Activated T-helper 17 cell treated with anti-CD3 and anti-CD28 coated beads, Interleukin-2, amount 50 U/mL, for 72 hours (primary cell): ENCODE measurements around the gene RAB6D. TPM values are rescaled to one million over a fixed set of nuclear protein-coding genes. Genes with fewer than 3 reads are reported as not detected.
"Not testable (repeated sequence)": the region's sequence is repeated elsewhere in the genome, so short reads cannot be mapped to it uniquely, and the experiment has no call there.

Experiments
- ATAC-seq: fragments of 150-1000 bp; cut with Tn5 transposase; replicated peaks from 2 replicates; pipeline ENCODE4 v1.10.0; 2021; ENCODE audit warnings: mild to moderate bottlenecking, moderate library complexity
- H3K27ac Mint-ChIP-seq: one replicate; pipeline ENCODE4 v1.8.0; 2022; ENCODE audit warnings: mixed read lengths
- H3K27me3 Mint-ChIP-seq: one replicate; pipeline ENCODE4 v1.8.0; 2022; ENCODE audit warnings: mixed read lengths
- H3K36me3 Mint-ChIP-seq: one replicate; pipeline ENCODE4 v1.8.0; 2022; ENCODE audit warnings: low read depth, mild to moderate bottlenecking, mixed read lengths
- H3K4me1 Mint-ChIP-seq: one replicate; pipeline ENCODE4 v1.8.0; 2022; ENCODE audit warnings: mixed read lengths
- H3K4me3 Mint-ChIP-seq: one replicate; pipeline ENCODE4 v1.8.0; 2022; ENCODE audit warnings: mild to moderate bottlenecking, mixed read lengths
- H3K9me3 Mint-ChIP-seq: one replicate; pipeline ENCODE4 v1.8.0; 2022; ENCODE audit warnings: mixed read lengths
- total RNA-seq, 2 donors: library from RNA; stranded (reverse); gene quantifications; one replicate each; pipeline ENCODE4 v1.2.3, GENCODE V29; 2022

The RAB6D gene
- total RNA-seq, 2 donors from 2014 or later, result not detected

- not testable (repeated sequence) for H3K27ac Mint-ChIP-seq, ATAC-seq, H3K36me3 Mint-ChIP-seq, H3K27me3 Mint-ChIP-seq, H3K4me3 Mint-ChIP-seq, H3K9me3 Mint-ChIP-seq, H3K4me1 Mint-ChIP-seq
Measured at GRCh38 chr2:131390495-131391130, 26.6 kb upstream of the RAB6D start.

- Mint-ChIP-seq H3K9me3 (no peaks in the 10 kb centered on the region), H3K4me1 (no peaks in the 10 kb centered on the region), H3K36me3 (no peaks in the 10 kb centered on the region), H3K4me3 (no peak overlapping the region), H3K27me3 (peaks cover 6% of the 10 kb centered on the region), H3K27ac (no peak overlapping the region)
- no peak for ATAC-seq
Measured at GRCh38 chr2:131389657-131390056, 25.7 kb upstream of the RAB6D start.

- ATAC-seq, result not testable (repeated sequence)
Measured at GRCh38 chr2:131388834-131389233, 24.9 kb upstream of the RAB6D start.

GRCh38 chr2:131373111-131373510 lies 9.1 kb upstream of the RAB6D start:
- not testable (repeated sequence) for ATAC-seq, H3K9me3 Mint-ChIP-seq

More at GRCh38 chr2:131388834-131389233, 24.9 kb upstream of the RAB6D start:
- H3K4me3 Mint-ChIP-seq, H3K27ac Mint-ChIP-seq, H3K9me3 Mint-ChIP-seq, H3K4me1 Mint-ChIP-seq, H3K36me3 Mint-ChIP-seq, H3K27me3 Mint-ChIP-seq: not testable (repeated sequence)

GRCh38 chr2:131369954-131370353 lies 6.0 kb upstream of the RAB6D start:
- no peaks in the 10 kb centered on the region for H3K36me3 Mint-ChIP-seq
- H3K27me3 Mint-ChIP-seq, result peaks cover 15% of the 10 kb centered on the region
- no peaks in the 10 kb centered on the region for H3K9me3 Mint-ChIP-seq
- no peak overlapping the region for H3K27ac Mint-ChIP-seq
- H3K4me3 Mint-ChIP-seq, result no peak overlapping the region
- no peaks in the 10 kb centered on the region for H3K4me1 Mint-ChIP-seq
- no peak for ATAC-seq

More at GRCh38 chr2:131373111-131373510, 9.1 kb upstream of the RAB6D start:
- not testable (repeated sequence) for H3K36me3 Mint-ChIP-seq, H3K27me3 Mint-ChIP-seq, H3K4me1 Mint-ChIP-seq, H3K27ac Mint-ChIP-seq, H3K4me3 Mint-ChIP-seq

GRCh38 chr2:131368493-131369066 lies 4.6 kb upstream of the RAB6D start:
- not testable (repeated sequence) for H3K36me3 Mint-ChIP-seq, H3K27ac Mint-ChIP-seq, H3K4me3 Mint-ChIP-seq, H3K9me3 Mint-ChIP-seq, H3K4me1 Mint-ChIP-seq, ATAC-seq
- H3K27me3 Mint-ChIP-seq, result peaks cover 24% of the 10 kb centered on the region

GRCh38 chr2:131367352-131367751 lies 3.4 kb upstream of the RAB6D start:
- H3K36me3 Mint-ChIP-seq, result no peaks in the 10 kb centered on the region
- ATAC-seq, result no peak
- no peaks in the 10 kb centered on the region for H3K9me3 Mint-ChIP-seq
- H3K4me1 Mint-ChIP-seq, result peaks cover 4% of the 10 kb centered on the region
- H3K27ac Mint-ChIP-seq, result no peak overlapping the region
- H3K27me3 Mint-ChIP-seq, result peaks cover 25% of the 10 kb centered on the region
- H3K4me3 Mint-ChIP-seq, result no peak overlapping the region

GRCh38 chr2:131366643-131367042 lies 2.7 kb upstream of the RAB6D start:
- Mint-ChIP-seq H3K9me3 (no peaks in the 10 kb centered on the region), H3K4me3 (no peak overlapping the region), H3K4me1 (peaks cover 4% of the 10 kb centered on the region), H3K27ac (no peak overlapping the region), H3K27me3 (peaks cover 25% of the 10 kb centered on the region), H3K36me3 (no peaks in the 10 kb centered on the region)
- no peak for ATAC-seq

- Mint-ChIP-seq H3K4me3 (no peak overlapping the region), H3K36me3 (no peaks in the 10 kb centered on the region), H3K9me3 (no peaks in the 10 kb centered on the region), H3K27ac (no peak overlapping the region), H3K4me1 (peaks cover 4% of the 10 kb centered on the region), H3K27me3 (peaks cover 29% of the 10 kb centered on the region)
- ATAC-seq, result no peak
Measured at GRCh38 chr2:131365452-131365851, 1.5 kb upstream of the RAB6D start.

- H3K4me1 Mint-ChIP-seq, H3K9me3 Mint-ChIP-seq, H3K4me3 Mint-ChIP-seq, H3K36me3 Mint-ChIP-seq, ATAC-seq, H3K27ac Mint-ChIP-seq: not testable (repeated sequence)
- H3K27me3 Mint-ChIP-seq, result peaks cover 35% of the 10 kb centered on the region
Measured at GRCh38 chr2:131363213-131363612, 755 bp downstream of the RAB6D start.

- not testable (repeated sequence) for H3K36me3 Mint-ChIP-seq, H3K27ac Mint-ChIP-seq, ATAC-seq, H3K4me3 Mint-ChIP-seq, H3K9me3 Mint-ChIP-seq, H3K4me1 Mint-ChIP-seq
- peaks cover 39% of the 10 kb centered on the region for H3K27me3 Mint-ChIP-seq
Measured at GRCh38 chr2:131361773-131362172, 2.2 kb downstream of the RAB6D start.

- not testable (repeated sequence) for H3K4me1 Mint-ChIP-seq, H3K9me3 Mint-ChIP-seq, ATAC-seq, H3K4me3 Mint-ChIP-seq, H3K27ac Mint-ChIP-seq, H3K36me3 Mint-ChIP-seq
- peaks cover 39% of the 10 kb centered on the region for H3K27me3 Mint-ChIP-seq
Measured at GRCh38 chr2:131353167-131353697, 10.7 kb downstream of the RAB6D start.

GRCh38 chr2:131349021-131349420 lies 14.9 kb downstream of the RAB6D start:
- no peak overlapping the region for H3K4me3 Mint-ChIP-seq
- H3K9me3 Mint-ChIP-seq, result no peaks in the 10 kb centered on the region
- no peak for ATAC-seq
- no peak overlapping the region for H3K27ac Mint-ChIP-seq
- H3K27me3 Mint-ChIP-seq, result peaks cover 20% of the 10 kb centered on the region
- no peaks in the 10 kb centered on the region for H3K4me1 Mint-ChIP-seq
- no peaks in the 10 kb centered on the region for H3K36me3 Mint-ChIP-seq

- H3K27ac Mint-ChIP-seq, result not testable (repeated sequence)
Measured at GRCh38 chr2:131347035-131347434, 16.9 kb downstream of the RAB6D start.

GRCh38 chr2:131339307-131339706 lies 24.7 kb downstream of the RAB6D start:
- ATAC-seq, H3K4me3 Mint-ChIP-seq: not testable (repeated sequence)

More at GRCh38 chr2:131347035-131347434, 16.9 kb downstream of the RAB6D start:
- not testable (repeated sequence) for H3K4me1 Mint-ChIP-seq, H3K9me3 Mint-ChIP-seq, H3K36me3 Mint-ChIP-seq, H3K4me3 Mint-ChIP-seq, ATAC-seq
- peaks cover 14% of the 10 kb centered on the region for H3K27me3 Mint-ChIP-seq

More at GRCh38 chr2:131339307-131339706, 24.7 kb downstream of the RAB6D start:
- H3K27me3 Mint-ChIP-seq, result peaks cover 30% of the 10 kb centered on the region
- H3K9me3 Mint-ChIP-seq, H3K27ac Mint-ChIP-seq, H3K36me3 Mint-ChIP-seq, H3K4me1 Mint-ChIP-seq: not testable (repeated sequence)
